ENCODE measurements around the gene GFOD2. TPM values are rescaled to one million over a fixed set of nuclear protein-coding genes. Genes with fewer than 3 reads are reported as not detected.
A peak's percentile ranks its signal among the peaks of the same experiment; 100 is the strongest.

GFOD2 gene
- total RNA-seq, 8 experiments from 2014 or later: 13.1 to 48.8 (median 30.5) TPM

- WGBS, 10 experiments: 70% methylated on average over 3 of the region's 25 CpGs; no CpG with 5 or more reads in 9 of the 10 experiments
- H3K27ac ChIP-seq: peak overlapping the region in 1 of 2 donors; percentile 11
- H3K4me1 ChIP-seq (replicated peaks in 1 of 2): peaks cover 24 to 25% of the 10 kb centered on the region in 2 donors
- peak in 6 of 8 experiments; percentile 5 to 28 (median 16) for ATAC-seq (replicated peaks in 6 of 8)
- peak overlapping the region; percentile 53 to 73 (median 61) for H3K4me3 ChIP-seq
- in situ Hi-C loops (cut with MboI; ENCODE audit: low pct_unique_long_range_greater_than_20kb in 2 of 9, low sequenced_read_pairs in 9 of 9, unreplicated experiment in 9 of 9): no loop called here
Observed at GRCh38 chr16:67653789-67654402, 65.2 kb downstream of the GFOD2 start.

- Histone ChIP-seq H3K27ac (peak overlapping the region in 1 of 2 donors; percentile 11), H3K4me1 (replicated peaks in 1 of 2) (peaks cover 23 to 24% of the 10 kb centered on the region in 2 donors), H3K4me3 (peak overlapping the region; percentile 53 to 73 (median 61))
- ATAC-seq (replicated peaks in 6 of 8): peak; percentile 17 to 74 (median 66)
- in situ Hi-C loops (cut with MboI; ENCODE audit: low pct_unique_long_range_greater_than_20kb in 2 of 9, low sequenced_read_pairs in 9 of 9, unreplicated experiment in 9 of 9): no loop called here
- 0% methylated on average over 8 of the region's 68 CpGs; no CpG with 5 or more reads in 9 of the 10 experiments for WGBS, 10 experiments
Observed at GRCh38 chr16:67653128-67653788, 65.9 kb downstream of the GFOD2 start.

GRCh38 chr16:67652578-67653127, 66.5 kb downstream of the GFOD2 start:
- in situ Hi-C loops (cut with MboI; ENCODE audit: low pct_unique_long_range_greater_than_20kb in 2 of 9, low sequenced_read_pairs in 9 of 9, unreplicated experiment in 9 of 9): no loop called here
- Histone ChIP-seq H3K4me3 (peak overlapping the region; percentile 53 to 73 (median 61)), H3K4me1 (replicated peaks in 1 of 2) (peaks cover 23 to 24% of the 10 kb centered on the region in 2 donors), H3K27ac (peak overlapping the region in 1 of 2 donors; percentile 11)
- ATAC-seq (replicated peaks in 6 of 8): peak; percentile 64 to 84 (median 72)
- whole genome bisulfite sequencing, 10 experiments: no CpG with 5 or more reads among the region's 59 CpGs

- peak overlapping the region in 1 of 2 donors; percentile 11 for H3K27ac ChIP-seq
- no peak overlapping the region for H3K4me3 ChIP-seq
- H3K4me1 ChIP-seq (replicated peaks in 1 of 2): peaks cover 23 to 24% of the 10 kb centered on the region in 2 donors
- ATAC-seq (replicated peaks in 6 of 8): no peak
- WGBS, 10 experiments: 37 to 100% (median 60%) methylated on average over 1 to 2 of the region's 4 CpGs; no CpG with 5 or more reads in 6 of the 10 experiments
- in situ Hi-C loops (cut with MboI; ENCODE audit: low pct_unique_long_range_greater_than_20kb in 2 of 9, low sequenced_read_pairs in 9 of 9, unreplicated experiment in 9 of 9): no loop called here
Observed at GRCh38 chr16:67651847-67652246, 67.3 kb downstream of the GFOD2 start.

GRCh38 chr16:67651039-67651438, 68.1 kb downstream of the GFOD2 start:
- in situ Hi-C loops (cut with MboI; ENCODE audit: low pct_unique_long_range_greater_than_20kb in 2 of 9, low sequenced_read_pairs in 9 of 9, unreplicated experiment in 9 of 9): no loop called here
- peaks cover 23 to 24% of the 10 kb centered on the region in 2 donors for H3K4me1 ChIP-seq (replicated peaks in 1 of 2)
- no peak overlapping the region for H3K27ac ChIP-seq
- 87 to 100% (median 96%) methylated on average over 2 to 4 of the region's 7 CpGs; no CpG with 5 or more reads in 4 of the 10 experiments for WGBS, 10 experiments
- H3K4me3 ChIP-seq: no peak overlapping the region
- ATAC-seq (replicated peaks in 6 of 8): no peak

- no peak for ATAC-seq (replicated peaks in 6 of 8)
- H3K4me3 ChIP-seq: no peak overlapping the region
- in situ Hi-C loops (cut with MboI; ENCODE audit: low pct_unique_long_range_greater_than_20kb in 2 of 9, low sequenced_read_pairs in 9 of 9, unreplicated experiment in 9 of 9): no loop called here
- 10 to 100% (median 61%) methylated on average over 1 to 4 of the region's 8 CpGs; no CpG with 5 or more reads in 2 of the 10 experiments for WGBS, 10 experiments
- H3K27ac ChIP-seq: no peak overlapping the region
- H3K4me1 ChIP-seq (replicated peaks in 1 of 2): peaks cover 23 to 24% of the 10 kb centered on the region in 2 donors
Observed at GRCh38 chr16:67650023-67650422, 69.1 kb downstream of the GFOD2 start.

GRCh38 chr16:67649494-67649931, 69.6 kb downstream of the GFOD2 start:
- H3K4me1 ChIP-seq (replicated peaks in 1 of 2): peaks cover 19 to 23% of the 10 kb centered on the region in 2 donors
- peak in 5 of 8 experiments; percentile 17 to 59 (median 44) for ATAC-seq (replicated peaks in 6 of 8)
- no peak overlapping the region for H3K4me3 ChIP-seq
- WGBS, 10 experiments: 3% methylated on average over 6 of the region's 34 CpGs; no CpG with 5 or more reads in 9 of the 10 experiments
- no peak overlapping the region for H3K27ac ChIP-seq
- in situ Hi-C loops (cut with MboI; ENCODE audit: low pct_unique_long_range_greater_than_20kb in 2 of 9, low sequenced_read_pairs in 9 of 9, unreplicated experiment in 9 of 9): no loop called here

GRCh38 chr16:67648764-67649407, 70.2 kb downstream of the GFOD2 start:
- in situ Hi-C loops (cut with MboI; ENCODE audit: low pct_unique_long_range_greater_than_20kb in 2 of 9, low sequenced_read_pairs in 9 of 9, unreplicated experiment in 9 of 9): no loop called here

GRCh38 chr16:67648088-67648763, 70.9 kb downstream of the GFOD2 start:
- H3K4me1 ChIP-seq (replicated peaks in 1 of 2): peaks cover 13 to 20% of the 10 kb centered on the region in 2 donors
- no peak for ATAC-seq (replicated peaks in 6 of 8)
- in situ Hi-C loops (cut with MboI; ENCODE audit: low pct_unique_long_range_greater_than_20kb in 2 of 9, low sequenced_read_pairs in 9 of 9, unreplicated experiment in 9 of 9): no loop called here
- H3K27ac ChIP-seq: no peak overlapping the region
- no peak overlapping the region for H3K4me3 ChIP-seq
- no CpG with 5 or more reads among the region's 65 CpGs for WGBS, 10 experiments

More at GRCh38 chr16:67648764-67649407, 70.2 kb downstream of the GFOD2 start:
- Histone ChIP-seq H3K27ac (no peak overlapping the region), H3K4me1 (replicated peaks in 1 of 2) (peaks cover 13 to 20% of the 10 kb centered on the region in 2 donors), H3K4me3 (no peak overlapping the region)
- no peak for ATAC-seq (replicated peaks in 6 of 8)
- WGBS, 10 experiments: 50 to 91% (median 78%) methylated on average over 2 to 6 of the region's 35 CpGs; no CpG with 5 or more reads in 7 of the 10 experiments

GRCh38 chr16:67647681-67648080, 71.4 kb downstream of the GFOD2 start:
- no peak for ATAC-seq (replicated peaks in 6 of 8)
- no CpG with 5 or more reads among the region's 13 CpGs for WGBS, 10 experiments
- Histone ChIP-seq H3K27ac (no peak overlapping the region), H3K4me3 (no peak overlapping the region), H3K4me1 (replicated peaks in 1 of 2) (peaks cover 13 to 20% of the 10 kb centered on the region in 2 donors)
- in situ Hi-C loops (cut with MboI; ENCODE audit: low pct_unique_long_range_greater_than_20kb in 2 of 9, low sequenced_read_pairs in 9 of 9, unreplicated experiment in 9 of 9): no loop called here

- no peak overlapping the region for H3K27ac ChIP-seq
- no CpG with 5 or more reads among the region's 15 CpGs for WGBS, 10 experiments
- H3K4me3 ChIP-seq: no peak overlapping the region
- ATAC-seq (replicated peaks in 6 of 8): no peak
- peaks cover 10 to 16% of the 10 kb centered on the region in 2 donors for H3K4me1 ChIP-seq (replicated peaks in 1 of 2)
- in situ Hi-C loops (cut with MboI; ENCODE audit: low pct_unique_long_range_greater_than_20kb in 2 of 9, low sequenced_read_pairs in 9 of 9, unreplicated experiment in 9 of 9): no loop called here
Observed at GRCh38 chr16:67647111-67647651, 71.9 kb downstream of the GFOD2 start.

- WGBS, 10 experiments: no CpG with 5 or more reads among the region's 15 CpGs
- ATAC-seq (replicated peaks in 6 of 8): no peak
- in situ Hi-C loops (cut with MboI; ENCODE audit: low pct_unique_long_range_greater_than_20kb in 2 of 9, low sequenced_read_pairs in 9 of 9, unreplicated experiment in 9 of 9): no loop called here
- H3K4me3 ChIP-seq: no peak overlapping the region
- peaks cover 8 to 9% of the 10 kb centered on the region in 2 donors for H3K4me1 ChIP-seq (replicated peaks in 1 of 2)
- no peak overlapping the region for H3K27ac ChIP-seq
Observed at GRCh38 chr16:67645397-67646121, 73.6 kb downstream of the GFOD2 start.

All from motor neuron (in vitro differentiated cells).